GM12878 (cell line): ENCODE measurements around the gene PRSS16. TPM values are rescaled to one million over a fixed set of nuclear protein-coding genes. Genes with fewer than 3 reads are reported as not detected.

Experiments used
- ATAC-seq: fragments of 200-7000 bp; cut with Tn5 transposase; 3 replicates; pipeline ENCODE4 v1.9.1; 2020; ENCODE audit warnings: mild to moderate bottlenecking, moderate library complexity
- BruUV-seq: library from RNA; stranded (reverse); fragments of 400-500 nt; replicated peaks from 2 replicates; lab custom pipeline; 2021; lab: Mats Ljungman, UMichigan
- CTCF ChIA-PET: fragments of 300-600 bp; sonication (Branson Sonifier 250); formaldehyde crosslinking; extraction: SDS; loops from one replicate; lab custom pipeline; 2021; ENCODE audit warnings: inconsistent platforms; lab: Yijun Ruan, JAX
- POLR2A ChIA-PET: fragments of 350-600 bp; formaldehyde crosslinking; extraction: SDS; loops from one replicate; lab custom pipeline; 2021; ENCODE audit warnings: inconsistent platforms; lab: Charles Lee
- RAD21 ChIA-PET: fragments of 300-600 bp; sonication (Branson Sonifier 250); formaldehyde crosslinking; loops from one replicate; lab custom pipeline; 2023; ENCODE audit warnings: antibody characterized with exemption; ENCODE audit not compliant: unreplicated experiment; lab: Charles Lee
- SMC1A ChIA-PET: fragments of 300-600 bp; sonication (Branson Sonifier 250); formaldehyde crosslinking; loops from one replicate; lab custom pipeline; 2023; ENCODE audit not compliant: unreplicated experiment, uncharacterized antibody; lab: Charles Lee
- DNase-seq: peaks from one replicate; pipeline ENCODE4 v3.0.0-alpha.2; 2011; ENCODE audit warnings: low read depth, low spot score
- FAIRE-seq: peaks from 3 replicates; lab custom pipeline; 2011; peaks lifted over from hg19 to GRCh38; lab: Jason Lieb, UNC
- H2AFZ ChIP-seq: 2 replicates; pipeline ENCODE4 v1.6.0; 2011; ENCODE audit warnings: low read depth, low read length, control low read depth; ENCODE audit not compliant: control insufficient read depth
- H3K27ac ChIP-seq: 2 replicates; pipeline ENCODE4 v1.5.1; 2011; ENCODE audit warnings: control low read depth; ENCODE audit not compliant: control insufficient read depth, insufficient read depth
- H3K27me3 ChIP-seq, 2 experiments: replicated peaks in 1 of 2; 2 replicates each; pipeline versions ENCODE4 v1.6.0 to v1.6.1; 2011; ENCODE audit warnings: low read length in 1 of 2; ENCODE audit not compliant: control insufficient read depth in 2 of 2, insufficient read depth in 2 of 2
- H3K36me3 ChIP-seq, 2 experiments: 2 replicates each; pipeline ENCODE4 v1.5.1; 2011; ENCODE audit warnings: low read length in 1 of 2; ENCODE audit not compliant: control insufficient read depth in 2 of 2, insufficient read depth in 2 of 2
- H3K4me1 ChIP-seq: 2 replicates; pipeline ENCODE4 v1.6.1; 2011; ENCODE audit warnings: mild to moderate bottlenecking, low read length, moderate library complexity, mixed read lengths; ENCODE audit not compliant: control insufficient read depth, insufficient read depth
- H3K4me2 ChIP-seq: 2 replicates; pipeline ENCODE4 v1.6.0; 2011; ENCODE audit warnings: control low read depth; ENCODE audit not compliant: control insufficient read depth, insufficient read depth
- H3K4me3 ChIP-seq: fragments of 200-600 bp; sonication (generic); 2 replicates; pipeline ENCODE4 v1.5.1; 2016
- H3K79me2 ChIP-seq: 2 replicates; pipeline ENCODE4 v1.6.0; 2011; ENCODE audit warnings: low read length; ENCODE audit not compliant: control insufficient read depth, insufficient read depth
- H3K9ac ChIP-seq: 2 replicates; pipeline ENCODE4 v1.8.0; 2011; ENCODE audit warnings: low read length, control low read depth, mixed read lengths; ENCODE audit not compliant: control insufficient read depth, insufficient read depth
- H3K9me3 ChIP-seq: replicated peaks from 3 replicates; pipeline ENCODE4 v1.5.1; 2011; ENCODE audit warnings: mild to moderate bottlenecking, low read length; ENCODE audit not compliant: control insufficient read depth, insufficient read depth
- H4K20me1 ChIP-seq: 2 replicates; pipeline ENCODE4 v1.6.0; 2011; ENCODE audit not compliant: control insufficient read depth, insufficient read depth
- SPI1 ChIP-seq: IDR thresholded peaks from 2 replicates; pipeline ENCODE4 v1.6.1; 2011; ENCODE audit warnings: low read depth, mild to moderate bottlenecking, low read length, moderate library complexity, borderline replicate concordance; ENCODE audit not compliant: insufficient read depth
- SRF ChIP-seq, 2 experiments: IDR thresholded peaks; 2 replicates each; pipeline ENCODE4 v1.6.1; 2011; ENCODE audit warnings: low read depth in 2 of 2, low read length in 2 of 2, mild to moderate bottlenecking in 1 of 2, moderate library complexity in 1 of 2
- ZNF207 ChIP-seq: fragments of 450-650 bp; IDR thresholded peaks from 2 replicates; pipeline ENCODE4 v1.6.1; 2014; ENCODE audit warnings: antibody characterized with exemption, mild to moderate bottlenecking, borderline replicate concordance
- WGBS: methylation state at CpG from one replicate; pipeline ENCODE4 v1.1.6; 2016; ENCODE audit warnings: low lambda C conversion rate; ENCODE audit not compliant: insufficient replicate concordance, insufficient coverage; ENCODE audit errors: missing lambda C conversion rate; 5-methylcytosine and 5-hydroxymethylcytosine counted together
- in situ Hi-C: fragments of 300-500 bp; cut with MboI; formaldehyde crosslinking; loops from 9 replicates; pipeline ENCODE4 v1.14.3; 2018; ENCODE audit warnings: mixed read lengths
- intact Hi-C: fragments of 100-400 bp; cut with micrococcal nuclease; formaldehyde crosslinking; loops from one replicate; pipeline ENCODE4 v1.14.2; 2022; ENCODE audit not compliant: unreplicated experiment
- polyA plus RNA-seq, 11 experiments: library from polyadenylated mRNA; depleted of rRNA in 4 of 11; unstranded in 6 of 11; stranded (reverse) in 5 of 11; fragments of >200 nt; fragmentation: Nextera tagmentation in 4 of 11; fragmentation: Illumina TruSeq in 1 of 11; extraction: Ambion mirVana in 4 of 11; extraction: Trizol in 1 of 11; gene quantifications; 1 replicate in 1 of 11; 2 replicates in 10 of 11; pipeline versions ENCODE4 v1.2.1 to v1.2.3, GENCODE V29; 2011 to 2016; ENCODE audit warnings: inconsistent platforms in 2 of 11, missing spikeins in 2 of 11, low read depth in 1 of 11
- total RNA-seq, 4 experiments: library from RNA; depleted of rRNA in 3 of 4; stranded (reverse); fragments of >200 nt in 3 of 4; fragmentation: Illumina TruSeq in 1 of 4; extraction: Trizol in 1 of 4; gene quantifications; 2 replicates each; pipeline versions ENCODE4 v1.2.1 to v1.2.3, GENCODE V29; 2013 to 2021
- TF ChIP-seq, protein P1 (sequence below): fragments of 450-650 bp; IDR thresholded peaks from 2 replicates; pipeline ENCODE4 v1.6.1; 2016; ENCODE audit warnings: mild to moderate bottlenecking, moderate library complexity, borderline replicate concordance

Gene PRSS16
- total and polyA plus RNA-seq, 10 of the 15 experiments (the other 5 are each of a cell fraction or from before 2014, with no cell fraction given) = 2.1 to 12.8 (median 6.6) TPM

DNA sequence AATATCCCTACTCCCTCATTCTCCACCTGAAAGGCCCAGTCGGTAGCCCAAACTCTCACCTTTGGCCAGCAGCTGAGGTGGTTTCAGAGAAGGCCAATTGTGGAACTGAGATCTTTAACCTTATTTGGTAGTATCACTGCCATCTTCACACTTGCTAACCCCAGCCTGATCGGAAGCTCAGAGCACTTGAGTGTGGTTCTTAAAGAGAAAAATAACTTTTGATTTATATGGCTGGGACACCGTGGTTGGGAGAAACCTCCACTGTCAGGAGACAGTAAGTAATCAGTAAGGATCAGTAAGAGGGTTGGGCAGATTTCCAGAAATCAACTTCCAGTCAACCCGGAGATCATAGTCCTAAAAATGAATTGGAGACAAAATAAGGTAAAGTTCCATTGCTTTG lies 22.8 kb upstream of the PRSS16 start:
- H3K9ac ChIP-seq = no peak overlapping the region
- no peaks in the 10 kb centered on the region for H4K20me1 ChIP-seq
- H3K4me1 ChIP-seq = no peaks in the 10 kb centered on the region
- ATAC-seq = peak; percentile 98
- no peak for TF ChIP-seq ZNF207
- TF ChIP-seq, protein P1, sequence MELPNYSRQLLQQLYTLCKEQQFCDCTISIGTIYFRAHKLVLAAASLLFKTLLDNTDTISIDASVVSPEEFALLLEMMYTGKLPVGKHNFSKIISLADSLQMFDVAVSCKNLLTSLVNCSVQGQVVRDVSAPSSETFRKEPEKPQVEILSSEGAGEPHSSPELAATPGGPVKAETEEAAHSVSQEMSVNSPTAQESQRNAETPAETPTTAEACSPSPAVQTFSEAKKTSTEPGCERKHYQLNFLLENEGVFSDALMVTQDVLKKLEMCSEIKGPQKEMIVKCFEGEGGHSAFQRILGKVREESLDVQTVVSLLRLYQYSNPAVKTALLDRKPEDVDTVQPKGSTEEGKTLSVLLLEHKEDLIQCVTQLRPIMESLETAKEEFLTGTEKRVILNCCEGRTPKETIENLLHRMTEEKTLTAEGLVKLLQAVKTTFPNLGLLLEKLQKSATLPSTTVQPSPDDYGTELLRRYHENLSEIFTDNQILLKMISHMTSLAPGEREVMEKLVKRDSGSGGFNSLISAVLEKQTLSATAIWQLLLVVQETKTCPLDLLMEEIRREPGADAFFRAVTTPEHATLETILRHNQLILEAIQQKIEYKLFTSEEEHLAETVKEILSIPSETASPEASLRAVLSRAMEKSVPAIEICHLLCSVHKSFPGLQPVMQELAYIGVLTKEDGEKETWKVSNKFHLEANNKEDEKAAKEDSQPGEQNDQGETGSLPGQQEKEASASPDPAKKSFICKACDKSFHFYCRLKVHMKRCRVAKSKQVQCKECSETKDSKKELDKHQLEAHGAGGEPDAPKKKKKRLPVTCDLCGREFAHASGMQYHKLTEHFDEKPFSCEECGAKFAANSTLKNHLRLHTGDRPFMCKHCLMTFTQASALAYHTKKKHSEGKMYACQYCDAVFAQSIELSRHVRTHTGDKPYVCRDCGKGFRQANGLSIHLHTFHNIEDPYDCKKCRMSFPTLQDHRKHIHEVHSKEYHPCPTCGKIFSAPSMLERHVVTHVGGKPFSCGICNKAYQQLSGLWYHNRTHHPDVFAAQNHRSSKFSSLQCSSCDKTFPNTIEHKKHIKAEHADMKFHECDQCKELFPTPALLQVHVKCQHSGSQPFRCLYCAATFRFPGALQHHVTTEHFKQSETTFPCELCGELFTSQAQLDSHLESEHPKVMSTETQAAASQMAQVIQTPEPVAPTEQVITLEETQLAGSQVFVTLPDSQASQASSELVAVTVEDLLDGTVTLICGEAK = no peak
- TF ChIP-seq SRF (IDR thresholded peaks at IDR 0.05; ENCODE audit: low read depth in 2 of 2, low read length in 2 of 2) = peak in 1 of 2 experiments; percentile 70; a peak in 2 of 4 replicates
- peak; percentile 44; the same call in 1 of the 2 replicates for TF ChIP-seq SPI1
- no peak for DNase-seq
- 35% methylated on average over 4 of the region's 4 CpGs for WGBS
- intact Hi-C loops (no loop called here), in situ Hi-C loops (no loop called here)
- ChIA-PET POLR2A (no interaction called here), SMC1A (interaction anchor here (0.9 to 1.1 kb wide), 2 partner anchors 9 to 13 kb away, joined by 3 to 4 read pairs; no protein-coding TSS in a partner anchor), CTCF (no interaction called here), RAD21 (no interaction called here)
- no peak overlapping the region for H3K27ac ChIP-seq
- no peaks in the 10 kb centered on the region for H3K36me3 ChIP-seq
- no peak overlapping the region for H3K4me3 ChIP-seq
- no peaks in the 10 kb centered on the region for H3K9me3 ChIP-seq
- no peak overlapping the region for H3K4me2 ChIP-seq
- no peaks in the 10 kb centered on the region for H3K79me2 ChIP-seq
- peak; percentile 35 for FAIRE-seq
- H3K27me3 ChIP-seq = no peaks in the 10 kb centered on the region
- no TSS peak for BruUV-seq
- H2AFZ ChIP-seq = 0 out of 2 replicates have a peak overlapping the region, but pooled peaks have one; percentile 10
